GM12873 (cell line): ENCODE data around the gene CREBL2.

Source experiments
- CTCF ChIP-seq: IDR thresholded peaks from 2 replicates; pipeline ENCODE4 v1.5.1; 2012; ENCODE audit warnings: low read depth, mild to moderate bottlenecking, moderate library complexity, low read length, control low read depth; ENCODE audit not compliant: insufficient read depth; ENCODE audit errors: missing control alignments

Gene CREBL2

GRCh38 chr12:12648284-12648683, 36.6 kb downstream of the CREBL2 start:
- TF ChIP-seq CTCF: no peak

DNA sequence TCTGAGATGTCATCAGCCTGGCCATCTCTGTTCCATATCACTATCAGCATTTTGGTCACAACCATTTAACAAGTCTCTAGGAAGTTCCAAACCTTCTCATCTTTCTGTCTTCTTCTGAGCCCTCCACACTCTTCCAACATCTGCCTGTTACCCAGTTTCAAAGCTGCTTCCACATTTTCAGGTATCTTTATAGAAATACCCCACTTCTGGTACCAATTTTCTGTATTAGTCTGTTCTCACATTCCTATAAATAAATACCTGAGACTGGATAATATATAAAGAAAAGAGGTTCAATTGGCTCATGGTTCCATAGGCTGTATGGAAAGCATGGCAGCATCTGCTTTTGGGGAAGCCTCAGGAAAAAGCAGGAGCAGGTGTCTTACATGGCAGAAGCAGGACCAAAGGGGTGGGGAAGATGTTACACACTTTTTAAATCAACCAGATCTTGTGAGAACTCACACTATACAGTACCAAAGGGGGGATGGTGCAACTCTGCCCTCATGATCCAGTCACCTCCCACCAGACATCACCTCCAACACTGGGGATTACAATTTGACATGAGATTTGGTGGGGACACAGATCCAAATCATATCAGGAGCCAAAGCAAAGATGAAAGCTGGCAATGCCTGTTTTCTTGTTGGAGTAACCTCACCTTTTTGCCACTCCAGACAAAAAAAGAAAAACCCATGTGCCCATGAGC, 37.4 kb downstream of the CREBL2 start:
- TF ChIP-seq CTCF: no peak

GRCh38 chr12:12651752-12652151, 40.1 kb downstream of the CREBL2 start:
- no peak for TF ChIP-seq CTCF

- no peak for TF ChIP-seq CTCF
Observed at GRCh38 chr12:12653922-12654321, 42.2 kb downstream of the CREBL2 start.

GRCh38 chr12:12654691-12655460, 43.2 kb downstream of the CREBL2 start:
- TF ChIP-seq CTCF: no peak

- no peak for TF ChIP-seq CTCF
Observed at GRCh38 chr12:12660201-12660600, 48.5 kb downstream of the CREBL2 start.

- no peak for TF ChIP-seq CTCF
Observed at GRCh38 chr12:12661086-12661856, 49.6 kb downstream of the CREBL2 start.
